Epithelial cell of esophagus (primary cell): ENCODE data around the gene UMPS.
"Not testable (repeated sequence)": the region's sequence is repeated elsewhere in the genome, so short reads cannot be mapped to it uniquely, and the experiment has no call there.

ENCODE experiments used
- DNase-seq: peaks from one replicate; pipeline ENCODE4 v3.0.0; 2010; ENCODE audit warnings: low read depth
- H3K4me3 ChIP-seq: 2 replicates; pipeline ENCODE4 v1.5.1; 2011; ENCODE audit warnings: mild to moderate bottlenecking, low read length, control low read depth
- TF ChIP-seq, protein P1 (sequence below): IDR thresholded peaks from 2 replicates; pipeline ENCODE4 v1.5.1; 2011; ENCODE audit warnings: low read depth, mild to moderate bottlenecking, low read length, control low read depth, inconsistent platforms; ENCODE audit not compliant: insufficient read depth; ENCODE audit errors: missing control alignments

UMPS gene

GRCh38 chr3:124784686-124785382 is 54.6 kb downstream of the UMPS start:
- no peak for DNase-seq
- no peak overlapping the region for H3K4me3 ChIP-seq
- TF ChIP-seq, protein P1, sequence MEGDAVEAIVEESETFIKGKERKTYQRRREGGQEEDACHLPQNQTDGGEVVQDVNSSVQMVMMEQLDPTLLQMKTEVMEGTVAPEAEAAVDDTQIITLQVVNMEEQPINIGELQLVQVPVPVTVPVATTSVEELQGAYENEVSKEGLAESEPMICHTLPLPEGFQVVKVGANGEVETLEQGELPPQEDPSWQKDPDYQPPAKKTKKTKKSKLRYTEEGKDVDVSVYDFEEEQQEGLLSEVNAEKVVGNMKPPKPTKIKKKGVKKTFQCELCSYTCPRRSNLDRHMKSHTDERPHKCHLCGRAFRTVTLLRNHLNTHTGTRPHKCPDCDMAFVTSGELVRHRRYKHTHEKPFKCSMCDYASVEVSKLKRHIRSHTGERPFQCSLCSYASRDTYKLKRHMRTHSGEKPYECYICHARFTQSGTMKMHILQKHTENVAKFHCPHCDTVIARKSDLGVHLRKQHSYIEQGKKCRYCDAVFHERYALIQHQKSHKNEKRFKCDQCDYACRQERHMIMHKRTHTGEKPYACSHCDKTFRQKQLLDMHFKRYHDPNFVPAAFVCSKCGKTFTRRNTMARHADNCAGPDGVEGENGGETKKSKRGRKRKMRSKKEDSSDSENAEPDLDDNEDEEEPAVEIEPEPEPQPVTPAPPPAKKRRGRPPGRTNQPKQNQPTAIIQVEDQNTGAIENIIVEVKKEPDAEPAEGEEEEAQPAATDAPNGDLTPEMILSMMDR, result no peak

DNA sequence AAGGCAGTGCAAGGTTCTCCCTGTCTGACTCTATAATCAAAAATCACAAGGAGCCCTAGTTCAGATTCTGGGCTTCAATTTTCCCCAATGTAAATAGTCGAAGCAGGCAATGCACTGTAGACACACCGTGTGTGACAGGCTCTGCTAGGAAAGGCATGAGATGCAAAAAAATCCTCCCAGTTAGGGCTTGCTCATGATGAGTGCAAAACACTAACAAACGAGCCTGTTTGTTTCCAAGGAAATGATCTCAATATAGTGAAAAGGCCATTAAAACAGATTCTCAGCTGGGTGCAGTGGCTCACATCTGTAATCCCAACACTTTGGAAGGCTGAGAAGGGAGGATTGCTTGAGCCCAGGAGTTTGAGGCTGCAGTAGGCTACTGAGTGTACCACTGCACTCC is 55.7 kb downstream of the UMPS start:
- no peak overlapping the region for H3K4me3 ChIP-seq
- TF ChIP-seq, protein P1, result no peak
- DNase-seq, result no peak

GRCh38 chr3:124786511-124787241 is 56.4 kb downstream of the UMPS start:
- TF ChIP-seq, protein P1, result peak; percentile 37
- DNase-seq, result peak; percentile 44

DNA sequence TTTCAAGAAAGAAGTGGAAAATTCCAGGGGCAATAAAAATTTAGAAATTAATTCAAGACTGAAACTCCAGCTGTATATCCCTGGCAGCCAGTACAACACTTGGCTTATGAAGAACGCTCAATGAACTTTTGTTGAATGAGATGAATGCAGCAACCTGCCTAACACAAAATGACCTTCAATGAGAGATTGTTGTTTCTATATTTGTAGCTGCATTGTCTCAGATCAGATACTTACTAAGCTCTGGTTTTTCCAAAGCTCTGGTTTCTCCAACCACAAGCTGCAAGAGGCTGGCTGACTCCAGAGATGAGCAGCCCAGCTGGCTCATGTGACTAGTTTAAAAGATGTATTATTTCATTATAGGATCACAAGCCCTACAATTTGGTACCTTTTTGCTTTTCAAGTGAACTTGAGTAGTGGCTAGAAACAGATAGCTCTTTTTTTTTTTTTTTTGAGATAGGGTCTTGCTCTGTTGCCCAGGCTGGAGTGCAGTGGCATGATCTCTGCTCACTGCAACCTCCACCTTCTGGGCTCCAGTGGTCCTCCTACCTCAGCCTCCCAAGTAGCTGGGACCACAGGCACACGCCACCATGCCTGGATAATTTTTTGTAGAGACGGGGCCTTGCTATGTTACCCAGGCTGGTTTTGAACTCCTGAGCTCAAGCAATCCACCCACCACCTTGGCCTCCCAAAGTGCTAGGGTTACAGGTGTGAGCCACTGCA is 57.4 kb downstream of the UMPS start:
- H3K4me3 ChIP-seq, result no peak overlapping the region
- DNase-seq, result no peak
- TF ChIP-seq, protein P1, result no peak

More at GRCh38 chr3:124786511-124787241, 56.4 kb downstream of the UMPS start:
- no peak overlapping the region for H3K4me3 ChIP-seq

DNA sequence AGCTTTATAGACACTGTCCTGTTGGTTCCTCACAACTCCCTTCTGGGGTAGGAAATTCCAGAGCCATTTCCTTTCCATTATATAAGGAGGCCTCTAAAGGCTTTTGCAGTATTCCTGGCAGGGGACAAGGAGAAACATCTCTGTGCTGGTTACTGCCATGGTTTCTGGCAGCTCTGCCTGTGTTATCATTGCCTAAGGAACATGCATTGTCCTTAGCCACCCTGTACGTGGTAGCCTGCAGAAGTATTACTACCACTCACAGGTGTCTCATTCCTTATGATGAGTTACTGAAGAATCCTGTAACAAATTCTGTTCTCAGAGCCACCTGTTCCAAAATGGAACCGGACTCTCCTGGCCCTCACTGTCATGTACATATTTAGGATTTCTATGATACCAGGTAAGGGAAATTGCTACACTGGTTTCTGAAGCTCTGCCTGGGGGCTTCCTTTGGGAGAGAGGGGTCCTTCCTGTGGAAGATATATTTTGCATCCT is 58.0 kb downstream of the UMPS start:
- DNase-seq, result no peak
- no peak overlapping the region for H3K4me3 ChIP-seq
- TF ChIP-seq, protein P1, result no peak

GRCh38 chr3:124789103-124789502 is 58.9 kb downstream of the UMPS start:
- DNase-seq, H3K4me3 ChIP-seq: not testable (repeated sequence)

DNA sequence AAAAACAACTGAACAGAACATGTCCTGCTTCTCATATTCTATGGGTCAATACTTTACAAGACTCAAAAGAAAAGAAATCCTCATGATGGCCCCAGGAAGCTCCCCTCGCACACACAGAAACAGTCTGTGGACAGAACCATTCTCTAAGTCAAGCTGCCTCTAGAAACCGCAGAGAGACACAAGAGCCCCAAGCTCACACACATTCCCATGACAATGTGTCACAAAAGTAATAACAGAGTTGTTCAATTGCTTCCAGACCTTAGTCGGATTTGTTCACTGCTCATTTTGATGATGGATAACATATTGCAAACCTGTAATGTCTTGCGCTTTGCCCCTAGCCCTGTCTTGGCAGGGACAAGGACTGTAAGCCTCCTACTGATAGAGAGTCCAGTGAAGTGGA is 60.9 kb downstream of the UMPS start:
- TF ChIP-seq, protein P1, result no peak
- H3K4me3 ChIP-seq, result no peak overlapping the region
- no peak for DNase-seq
